Psoas muscle (tissue), 8 donors: ENCODE data around the gene KCNJ12. TPM values are rescaled to one million over a fixed set of nuclear protein-coding genes. Genes with fewer than 3 reads are reported as not detected.
"Not testable (repeated sequence)": the region's sequence is repeated elsewhere in the genome, so short reads cannot be mapped to it uniquely, and the experiment has no call there.

Source experiments
- ATAC-seq, 4 donors: fragments of 200-7000 bp; cut with Tn5 transposase; one replicate each; pipeline ENCODE4 v1.9.1; 2020; ENCODE audit warnings: moderate library complexity in 3 of 4, mild to moderate bottlenecking in 2 of 4
- DNase-seq, 2 donors: peaks; one replicate each; pipeline ENCODE4 v3.0.0-alpha.2; 2020
- H3K27ac ChIP-seq: fragments of 200-600 bp; one replicate; pipeline ENCODE4 v1.8.0; 2022
- H3K27me3 ChIP-seq, 3 donors: fragments of 200-600 bp in 1 of 3; one replicate each; pipeline versions ENCODE4 v1.6.1 to v1.8.0; 2013 to 2022; ENCODE audit warnings: low read length in 2 of 3, mild to moderate bottlenecking in 2 of 3, moderate library complexity in 1 of 3; ENCODE audit not compliant: insufficient read depth in 3 of 3
- H3K36me3 ChIP-seq, 2 donors: fragments of 200-600 bp in 1 of 2; one replicate each; pipeline versions ENCODE4 v1.6.1 to v1.8.0; 2013 to 2022; ENCODE audit warnings: low read depth in 1 of 2, mild to moderate bottlenecking in 1 of 2, moderate library complexity in 1 of 2; ENCODE audit not compliant: insufficient read depth in 1 of 2
- H3K4me1 ChIP-seq: fragments of 200-600 bp; one replicate; pipeline ENCODE4 v1.8.0; 2022
- H3K4me3 ChIP-seq: fragments of 200-600 bp; one replicate; pipeline ENCODE4 v1.8.0; 2022; ENCODE audit warnings: mild to moderate bottlenecking
- H3K9me3 ChIP-seq: fragments of 200-600 bp; one replicate; pipeline ENCODE4 v1.8.0; 2022
- CTCF ChIP-seq: fragments of 200-600 bp; IDR thresholded peaks from one replicate; pipeline ENCODE4 v1.8.0; 2022; ENCODE audit warnings: antibody characterized with exemption
- WGBS, 3 donors: extraction: QIAGEN DNeasy Blood & Tissue Kit; methylation state at CpG; one replicate each; pipeline versions ENCODE4 v1.1.6 to v1.1.7; 2013; 5-methylcytosine and 5-hydroxymethylcytosine counted together
- intact Hi-C, 2 donors: fragments of 100-400 bp; cut with DNase I; formaldehyde crosslinking; loops; one replicate each; pipeline versions ENCODE4 v1.11.0 to v1.14.2; 2022
- polyA plus RNA-seq, 3 donors: library from polyadenylated mRNA; stranded (reverse); fragments of 200-250 nt; gene quantifications; one replicate each; pipeline ENCODE4 v1.2.3, GENCODE V29; 2013
- total RNA-seq, 4 donors: library from RNA; stranded (reverse); fragmentation: NEBNext Ultra II Directional in 2 of 4; extraction: Animal tissue kit (Norgen Biotek cat#: 25700) in 2 of 4; gene quantifications; one replicate each; pipeline versions ENCODE4 v1.2.1 to v1.2.4, GENCODE V29; 2021 to 2023
- donor health status: healthy with polysubstance abuse.
- donor health status: DM: no; HTN: no; CAD: no; lungs with moderate emphysema.
- donor health status: Bipolar disorder and iron deficiency.
- donor health status: healthy.
- donor health status: DM: yes; HTN: yes; CAD: no.
- donor health status: DM: no; HTN: no; CAD: no.
- donor health status: DM: no; HTN: no; CAD: no.
- donor health status: DM: yes; HTN: yes; CAD: no.

The KCNJ12 gene
- total and polyA plus RNA-seq, 7 donors, result 5.2 to 42.7 (median 19.3) TPM

GRCh38 chr17:21455761-21456160 is 79.6 kb downstream of the KCNJ12 start:
- no peak overlapping the region for H3K27ac ChIP-seq
- intact Hi-C loops, result loop anchor here (1.0 to 10.0 kb wide), 2 partner anchors 57 to 331 kb away; partner anchors contain the start of gene DHRS7B (in 1 of the 2)
- no peaks in the 10 kb centered on the region for H3K36me3 ChIP-seq
- no peaks in the 10 kb centered on the region for H3K9me3 ChIP-seq
- H3K4me1 ChIP-seq, result peaks cover 4% of the 10 kb centered on the region
- no peak overlapping the region for H3K4me3 ChIP-seq
- H3K27me3 ChIP-seq, result no peaks in the 10 kb centered on the region
- ATAC-seq (no peak), DNase-seq (no peak)
- WGBS, 3 donors, result 84 to 94% (median 88%) methylated on average over 6 of the region's 6 CpGs
- no peak for TF ChIP-seq CTCF

DNA sequence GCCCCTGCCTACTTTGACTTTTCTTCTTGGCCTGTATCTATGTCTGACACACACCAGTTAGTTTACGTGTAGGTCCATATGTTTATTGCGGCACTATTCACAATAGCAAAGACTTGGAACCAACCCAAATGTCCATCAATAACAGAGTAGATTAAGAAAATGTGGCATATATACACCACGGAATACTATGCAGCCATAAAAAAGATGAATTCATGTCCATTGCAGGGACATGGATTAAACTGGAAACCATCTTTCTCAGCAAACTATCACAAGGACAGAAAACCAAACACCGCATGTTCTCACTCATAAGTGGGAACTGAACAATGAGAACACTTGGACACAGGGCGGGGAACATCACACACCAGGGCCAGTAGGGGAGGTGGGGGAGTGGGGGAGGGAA is 80.3 kb downstream of the KCNJ12 start:
- not testable (repeated sequence) for ATAC-seq, H3K4me1 ChIP-seq, H3K4me3 ChIP-seq, H3K27me3 ChIP-seq, DNase-seq, H3K27ac ChIP-seq, H3K36me3 ChIP-seq, H3K9me3 ChIP-seq
- WGBS, 3 donors, result 81 to 83% (median 81%) methylated on average over 5 of the region's 5 CpGs
- intact Hi-C loops, result loop anchor here (1.0 to 10.0 kb wide), 2 partner anchors 56 to 332 kb away; partner anchors contain the start of gene DHRS7B (in 1 of the 2)

GRCh38 chr17:21457051-21458026 is 81.2 kb downstream of the KCNJ12 start:
- DNase-seq (peak; percentile 91 to 96), ATAC-seq (peak; percentile 90 to 97 (median 92))
- TF ChIP-seq CTCF, result peak; percentile 94
- intact Hi-C loops, result loop anchor here in 1 of 2 donors (2.0 to 10.0 kb wide), 2 partner anchors 53 to 333 kb away; partner anchors contain the start of gene DHRS7B
- H3K27me3 ChIP-seq, result no peaks in the 10 kb centered on the region
- no peak overlapping the region for H3K4me3 ChIP-seq
- H3K4me1 ChIP-seq, result peaks cover 4% of the 10 kb centered on the region
- H3K9me3 ChIP-seq, result no peaks in the 10 kb centered on the region
- peak overlapping the region; percentile 66 for H3K27ac ChIP-seq
- H3K36me3 ChIP-seq, result no peaks in the 10 kb centered on the region
- WGBS, 3 donors, result 15 to 22% (median 19%) methylated on average over 35 to 36 of the region's 36 CpGs

DNA sequence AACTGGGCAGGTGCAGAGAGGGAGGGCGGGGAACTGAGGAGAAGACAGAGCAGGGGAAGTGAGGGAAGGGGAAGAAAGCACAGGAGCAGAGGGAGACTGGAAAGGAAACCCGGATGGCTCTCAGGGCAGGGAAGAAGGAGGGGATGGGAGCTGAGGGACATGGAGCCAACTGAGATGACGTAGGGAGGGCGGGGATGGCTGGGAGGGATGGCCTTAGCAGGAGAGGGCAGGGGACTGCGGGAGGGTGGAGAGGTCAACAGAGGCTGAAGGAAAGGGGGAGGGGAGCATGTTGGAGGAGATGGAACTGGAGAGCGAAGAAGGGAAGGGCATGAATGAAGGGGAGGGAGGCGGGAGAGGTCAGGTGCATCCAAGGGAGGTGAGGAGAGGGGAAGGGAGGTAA is 81.9 kb downstream of the KCNJ12 start:
- intact Hi-C loops, result loop anchor here in 1 of 2 donors (2.0 to 10.0 kb wide), 2 partner anchors 53 to 333 kb away; partner anchors contain the start of gene DHRS7B
- H3K27me3 ChIP-seq, result no peaks in the 10 kb centered on the region
- WGBS, 3 donors, result 53 to 56% (median 54%) methylated on average over 7 of the region's 7 CpGs
- no peaks in the 10 kb centered on the region for H3K9me3 ChIP-seq
- ATAC-seq (no peak), DNase-seq (no peak)
- no peaks in the 10 kb centered on the region for H3K36me3 ChIP-seq
- no peak for TF ChIP-seq CTCF
- no peaks in the 10 kb centered on the region for H3K4me1 ChIP-seq
- H3K4me3 ChIP-seq, result no peak overlapping the region
- H3K27ac ChIP-seq, result no peak overlapping the region

DNA sequence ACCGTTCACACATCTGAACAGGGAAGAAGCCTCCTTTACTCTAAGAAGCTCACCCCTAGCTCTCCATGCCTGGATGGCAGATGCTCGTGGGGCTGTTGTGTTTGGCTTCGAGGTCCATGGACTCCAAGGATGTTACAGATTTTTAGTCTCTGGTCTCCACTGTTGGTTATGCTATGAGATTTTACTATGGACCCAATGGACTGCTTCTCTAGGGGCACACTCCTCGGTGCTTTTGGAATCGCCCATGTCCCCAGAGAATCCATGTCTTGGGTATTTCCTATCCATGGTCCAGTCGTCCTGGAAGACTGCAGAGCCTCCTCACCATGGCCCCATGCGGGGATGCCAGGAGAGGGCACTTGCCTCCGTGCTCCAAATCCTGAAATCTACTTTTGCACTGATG is 83.4 kb downstream of the KCNJ12 start:
- 67 to 78% (median 74%) methylated on average over 8 of the region's 8 CpGs for WGBS, 3 donors
- H3K36me3 ChIP-seq, result no peaks in the 10 kb centered on the region
- ATAC-seq (no peak), DNase-seq (no peak)
- no peak overlapping the region for H3K27ac ChIP-seq
- no peaks in the 10 kb centered on the region for H3K4me1 ChIP-seq
- no peaks in the 10 kb centered on the region for H3K9me3 ChIP-seq
- no peak overlapping the region for H3K4me3 ChIP-seq
- intact Hi-C loops, result loop anchor here in 1 of 2 donors (2.0 to 10.0 kb wide), 2 partner anchors 51 to 335 kb away; partner anchors contain the start of gene DHRS7B
- peaks cover 0 to 4% (median 0%) of the 10 kb centered on the region in 3 donors for H3K27me3 ChIP-seq
- TF ChIP-seq CTCF, result no peak
